Activated naive CD4-positive, alpha-beta T cell treated with anti-CD3 and anti-CD28 coated beads for 36 hours (primary cell): ENCODE results near the gene MRPL23. TPM values are rescaled to one million over a fixed set of nuclear protein-coding genes. Genes with fewer than 3 reads are reported as not detected.

Experiments
- CTCF ChIA-PET: fragments of 350-600 bp; sonication (Branson Sonifier 250); formaldehyde crosslinking; loops from one replicate; lab custom pipeline; 2021; ENCODE audit warnings: antibody characterized with exemption; lab: Charles Lee
- DNase-seq: peaks from one replicate; pipeline ENCODE4 v3.0.0-alpha.2; 2020
- H3K27ac Mint-ChIP-seq: one replicate; pipeline ENCODE4 v1.8.0; 2021; ENCODE audit warnings: mild to moderate bottlenecking, mixed read lengths
- H3K27me3 Mint-ChIP-seq: one replicate; pipeline ENCODE4 v1.8.0; 2021; ENCODE audit warnings: low read depth, mixed read lengths
- H3K36me3 Mint-ChIP-seq: one replicate; pipeline ENCODE4 v1.8.0; 2021; ENCODE audit warnings: low read depth, mixed read lengths
- H3K4me1 Mint-ChIP-seq: one replicate; pipeline ENCODE4 v1.8.0; 2021; ENCODE audit warnings: low read depth, mixed read lengths
- H3K4me3 Mint-ChIP-seq: one replicate; pipeline ENCODE4 v1.8.0; 2021; ENCODE audit warnings: mild to moderate bottlenecking, moderate library complexity, mixed read lengths
- H3K9me3 Mint-ChIP-seq: one replicate; pipeline ENCODE4 v1.8.0; 2021; ENCODE audit warnings: mixed read lengths
- intact Hi-C: fragments of 100-400 bp; cut with micrococcal nuclease; formaldehyde crosslinking; loops from one replicate; pipeline ENCODE4 v1.15.1; 2023
- total RNA-seq, 2 experiments: library from RNA; stranded (reverse); gene quantifications; one replicate each; pipeline ENCODE4 v1.2.3, GENCODE V29; 2021

Gene MRPL23
- total RNA-seq, 2 experiments from 2014 or later, result 125 to 127 TPM

GRCh38 chr11:1953489-1954266 is 6.5 kb downstream of the MRPL23 start:
- peak; percentile 4 for DNase-seq
- Mint-ChIP-seq H3K4me3 (no peak overlapping the region), H3K4me1 (no peaks in the 10 kb centered on the region), H3K36me3 (no peaks in the 10 kb centered on the region), H3K27ac (no peak overlapping the region), H3K9me3 (no peaks in the 10 kb centered on the region), H3K27me3 (no peaks in the 10 kb centered on the region)
- CTCF ChIA-PET, result interaction anchor here (2.4 kb wide), 1 partner anchor 198 kb away, joined by 8 read pairs; no protein-coding TSS in a partner anchor
- intact Hi-C loops, result no loop called here

- intact Hi-C loops, result no loop called here
- H3K4me3 Mint-ChIP-seq, result no peak overlapping the region
These were observed 11.2 kb downstream of the MRPL23 start for GRCh38 chr11:1958367-1958766.

GRCh38 chr11:1959786-1960185 is 12.7 kb downstream of the MRPL23 start:
- Mint-ChIP-seq H3K9me3 (no peaks in the 10 kb centered on the region), H3K4me1 (no peaks in the 10 kb centered on the region), H3K27me3 (no peaks in the 10 kb centered on the region), H3K4me3 (no peak overlapping the region), H3K36me3 (no peaks in the 10 kb centered on the region), H3K27ac (no peak overlapping the region)
- DNase-seq, result no peak
- intact Hi-C loops, result no loop called here
- CTCF ChIA-PET, result interaction anchor here (0.6 to 1.0 kb wide), 2 partner anchors 78 to 313 kb away, joined by 3 to 4 read pairs; no protein-coding TSS in a partner anchor

More at GRCh38 chr11:1958367-1958766, 11.2 kb downstream of the MRPL23 start:
- no peaks in the 10 kb centered on the region for H3K27me3 Mint-ChIP-seq
- no peak for DNase-seq
- no peaks in the 10 kb centered on the region for H3K36me3 Mint-ChIP-seq
- H3K4me1 Mint-ChIP-seq, result no peaks in the 10 kb centered on the region
- no peak overlapping the region for H3K27ac Mint-ChIP-seq
- CTCF ChIA-PET, result interaction anchor here (0.6 kb wide), 1 partner anchor 201 kb away, joined by 3 read pairs; no protein-coding TSS in a partner anchor
- no peaks in the 10 kb centered on the region for H3K9me3 Mint-ChIP-seq

GRCh38 chr11:1963864-1964263 is 16.7 kb downstream of the MRPL23 start:
- no peak for DNase-seq
- intact Hi-C loops, result no loop called here
- H3K4me1 Mint-ChIP-seq, result no peaks in the 10 kb centered on the region
- CTCF ChIA-PET, result interaction anchor here (1.6 kb wide), 1 partner anchor 188 kb away, joined by 3 read pairs; no protein-coding TSS in a partner anchor
- H3K36me3 Mint-ChIP-seq, result no peaks in the 10 kb centered on the region
- H3K27ac Mint-ChIP-seq, result no peak overlapping the region
- H3K4me3 Mint-ChIP-seq, result no peak overlapping the region
- no peaks in the 10 kb centered on the region for H3K9me3 Mint-ChIP-seq
- H3K27me3 Mint-ChIP-seq, result no peaks in the 10 kb centered on the region

- H3K4me1 Mint-ChIP-seq, result no peaks in the 10 kb centered on the region
- H3K4me3 Mint-ChIP-seq, result no peak overlapping the region
- H3K9me3 Mint-ChIP-seq, result no peaks in the 10 kb centered on the region
- no peak overlapping the region for H3K27ac Mint-ChIP-seq
- H3K27me3 Mint-ChIP-seq, result no peaks in the 10 kb centered on the region
- no peaks in the 10 kb centered on the region for H3K36me3 Mint-ChIP-seq
- CTCF ChIA-PET, result interaction anchor here (1.0 to 1.6 kb wide), 2 partner anchors 187 to 270 kb away, joined by 3 read pairs; no protein-coding TSS in a partner anchor
- DNase-seq, result no peak
- intact Hi-C loops, result no loop called here
These were observed 17.2 kb downstream of the MRPL23 start for GRCh38 chr11:1964348-1964747.

- H3K4me3 Mint-ChIP-seq, result no peak overlapping the region
- no peak for DNase-seq
- no peaks in the 10 kb centered on the region for H3K36me3 Mint-ChIP-seq
- H3K27ac Mint-ChIP-seq, result no peak overlapping the region
- CTCF ChIA-PET, result interaction anchor here (1.0 kb wide), 1 partner anchor 271 kb away, joined by 3 read pairs; no protein-coding TSS in a partner anchor
- H3K27me3 Mint-ChIP-seq, result no peaks in the 10 kb centered on the region
- H3K4me1 Mint-ChIP-seq, result no peaks in the 10 kb centered on the region
- H3K9me3 Mint-ChIP-seq, result no peaks in the 10 kb centered on the region
- intact Hi-C loops, result no loop called here
These were observed 17.8 kb downstream of the MRPL23 start for GRCh38 chr11:1964955-1965354.

GRCh38 chr11:1966531-1966930 is 19.4 kb downstream of the MRPL23 start:
- H3K4me3 Mint-ChIP-seq, result no peak overlapping the region
- H3K36me3 Mint-ChIP-seq, result no peaks in the 10 kb centered on the region
- no peak overlapping the region for H3K27ac Mint-ChIP-seq
- no peak for DNase-seq
- H3K9me3 Mint-ChIP-seq, result no peaks in the 10 kb centered on the region
- CTCF ChIA-PET, result interaction anchor here (1.1 kb wide), 1 partner anchor 192 kb away, joined by 3 read pairs; no protein-coding TSS in a partner anchor
- no peaks in the 10 kb centered on the region for H3K27me3 Mint-ChIP-seq
- H3K4me1 Mint-ChIP-seq, result no peaks in the 10 kb centered on the region
- intact Hi-C loops, result no loop called here

- no peaks in the 10 kb centered on the region for H3K27me3 Mint-ChIP-seq
- CTCF ChIA-PET, result interaction anchor here (0.7 to 1.1 kb wide), 4 partner anchors 29 to 194 kb away, joined by 3 read pairs; no protein-coding TSS in a partner anchor
- H3K9me3 Mint-ChIP-seq, result no peaks in the 10 kb centered on the region
- H3K36me3 Mint-ChIP-seq, result no peaks in the 10 kb centered on the region
- H3K4me3 Mint-ChIP-seq, result no peak overlapping the region
- intact Hi-C loops, result no loop called here
- no peaks in the 10 kb centered on the region for H3K4me1 Mint-ChIP-seq
- no peak overlapping the region for H3K27ac Mint-ChIP-seq
- DNase-seq, result no peak
These were observed 20.6 kb downstream of the MRPL23 start for GRCh38 chr11:1967641-1968225.

- no peaks in the 10 kb centered on the region for H3K4me1 Mint-ChIP-seq
- no peak overlapping the region for H3K4me3 Mint-ChIP-seq
- no peaks in the 10 kb centered on the region for H3K36me3 Mint-ChIP-seq
- intact Hi-C loops, result no loop called here
- no peak for DNase-seq
- H3K27ac Mint-ChIP-seq, result no peak overlapping the region
- no peaks in the 10 kb centered on the region for H3K27me3 Mint-ChIP-seq
- CTCF ChIA-PET, result interaction anchor here (1.0 kb wide), 1 partner anchor 184 kb away, joined by 3 read pairs; no protein-coding TSS in a partner anchor
- H3K9me3 Mint-ChIP-seq, result no peaks in the 10 kb centered on the region
These were observed 21.4 kb downstream of the MRPL23 start for GRCh38 chr11:1968454-1969002.

GRCh38 chr11:1969035-1969434 is 21.9 kb downstream of the MRPL23 start:
- H3K4me1 Mint-ChIP-seq, result no peaks in the 10 kb centered on the region

GRCh38 chr11:1969776-1970175 is 22.6 kb downstream of the MRPL23 start:
- H3K27ac Mint-ChIP-seq, result no peak overlapping the region
- H3K36me3 Mint-ChIP-seq, result no peaks in the 10 kb centered on the region
- no peak overlapping the region for H3K4me3 Mint-ChIP-seq
- CTCF ChIA-PET, result no interaction called here
- no peaks in the 10 kb centered on the region for H3K27me3 Mint-ChIP-seq
- intact Hi-C loops, result no loop called here
- no peak for DNase-seq
- no peaks in the 10 kb centered on the region for H3K4me1 Mint-ChIP-seq
- H3K9me3 Mint-ChIP-seq, result no peaks in the 10 kb centered on the region

More at GRCh38 chr11:1969035-1969434, 21.9 kb downstream of the MRPL23 start:
- Mint-ChIP-seq H3K27me3 (no peaks in the 10 kb centered on the region), H3K27ac (no peak overlapping the region), H3K4me3 (no peak overlapping the region), H3K36me3 (no peaks in the 10 kb centered on the region), H3K9me3 (no peaks in the 10 kb centered on the region)
- intact Hi-C loops, result no loop called here
- no peak for DNase-seq
- CTCF ChIA-PET, result no interaction called here

- no peak overlapping the region for H3K4me3 Mint-ChIP-seq
- intact Hi-C loops, result no loop called here
These were observed 23.8 kb downstream of the MRPL23 start for GRCh38 chr11:1970956-1971355.

More at GRCh38 chr11:1970956-1971355, 23.8 kb downstream of the MRPL23 start:
- Mint-ChIP-seq H3K36me3 (no peaks in the 10 kb centered on the region), H3K4me1 (no peaks in the 10 kb centered on the region), H3K9me3 (no peaks in the 10 kb centered on the region), H3K27ac (no peak overlapping the region), H3K27me3 (no peaks in the 10 kb centered on the region)
- CTCF ChIA-PET, result no interaction called here
- DNase-seq, result no peak
